HPDE6-E6E7 (cell line): ENCODE measurements around the gene FOXJ3.
A peak's percentile ranks its signal among the peaks of the same experiment; 100 is the strongest.

ENCODE experiments used
- DNase-seq: peaks from one replicate; pipeline ENCODE4 v3.0.0; 2011; ENCODE audit warnings: missing footprints; ENCODE audit errors: extremely low spot score

Gene FOXJ3

GRCh38 chr1:42189931-42190853, 144.8 kb downstream of the FOXJ3 start:
- DNase-seq = no peak

- no peak for DNase-seq
Measured at GRCh38 chr1:42186152-42186551, 148.9 kb downstream of the FOXJ3 start.

GRCh38 chr1:42184616-42185015, 150.4 kb downstream of the FOXJ3 start:
- DNase-seq = no peak

GRCh38 chr1:42183957-42184268, 151.1 kb downstream of the FOXJ3 start:
- no peak for DNase-seq

GRCh38 chr1:42183210-42183956, 151.7 kb downstream of the FOXJ3 start:
- DNase-seq = no peak

- DNase-seq = no peak
Measured at GRCh38 chr1:42181687-42182086, 153.3 kb downstream of the FOXJ3 start.

GRCh38 chr1:42179900-42180329, 155.1 kb downstream of the FOXJ3 start:
- no peak for DNase-seq

DNA sequence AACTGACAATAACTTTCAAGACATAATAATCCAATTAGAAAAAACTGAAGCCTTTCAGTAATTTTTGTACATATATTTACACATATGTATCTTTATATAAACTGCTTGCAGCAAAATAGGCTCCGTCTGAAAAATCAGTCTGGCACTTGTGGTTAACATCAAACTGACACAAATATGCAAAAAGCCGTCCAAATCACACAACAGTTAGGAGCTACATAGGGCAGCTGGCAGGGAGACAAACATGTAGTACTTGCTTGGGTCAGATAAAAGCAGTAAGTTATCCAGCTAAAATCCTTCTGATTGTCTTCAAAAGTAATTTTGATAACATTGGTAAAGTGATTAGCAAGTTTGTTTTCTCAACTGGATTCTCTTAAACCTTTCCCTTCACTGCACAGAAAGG, 155.8 kb downstream of the FOXJ3 start:
- DNase-seq = no peak

GRCh38 chr1:42178249-42178648, 156.8 kb downstream of the FOXJ3 start:
- DNase-seq = no peak

DNA sequence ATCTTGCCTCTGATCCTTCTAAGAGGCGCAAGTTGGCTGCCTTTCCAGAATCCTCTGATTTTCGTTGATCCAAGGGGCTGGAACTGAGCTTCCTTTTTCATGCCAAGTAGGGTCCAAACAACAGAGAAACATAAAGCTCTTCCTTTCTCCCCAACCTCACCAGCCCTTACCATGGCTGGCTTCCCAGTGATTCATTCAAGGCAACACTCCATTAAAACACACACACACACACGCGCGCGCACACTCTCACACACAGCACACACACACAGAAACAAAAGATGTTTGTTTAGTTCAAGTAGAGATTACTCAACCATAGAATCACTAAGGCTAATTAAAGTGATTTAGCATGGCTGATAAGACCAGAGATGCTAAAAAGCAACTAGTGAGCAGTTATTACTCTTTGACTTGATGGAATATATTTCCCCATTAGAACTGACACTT, 157.5 kb downstream of the FOXJ3 start:
- no peak for DNase-seq

GRCh38 chr1:42176902-42177519, 158.0 kb downstream of the FOXJ3 start:
- DNase-seq = no peak

- no peak for DNase-seq
Measured at GRCh38 chr1:42175314-42176054, 159.6 kb downstream of the FOXJ3 start.

DNA sequence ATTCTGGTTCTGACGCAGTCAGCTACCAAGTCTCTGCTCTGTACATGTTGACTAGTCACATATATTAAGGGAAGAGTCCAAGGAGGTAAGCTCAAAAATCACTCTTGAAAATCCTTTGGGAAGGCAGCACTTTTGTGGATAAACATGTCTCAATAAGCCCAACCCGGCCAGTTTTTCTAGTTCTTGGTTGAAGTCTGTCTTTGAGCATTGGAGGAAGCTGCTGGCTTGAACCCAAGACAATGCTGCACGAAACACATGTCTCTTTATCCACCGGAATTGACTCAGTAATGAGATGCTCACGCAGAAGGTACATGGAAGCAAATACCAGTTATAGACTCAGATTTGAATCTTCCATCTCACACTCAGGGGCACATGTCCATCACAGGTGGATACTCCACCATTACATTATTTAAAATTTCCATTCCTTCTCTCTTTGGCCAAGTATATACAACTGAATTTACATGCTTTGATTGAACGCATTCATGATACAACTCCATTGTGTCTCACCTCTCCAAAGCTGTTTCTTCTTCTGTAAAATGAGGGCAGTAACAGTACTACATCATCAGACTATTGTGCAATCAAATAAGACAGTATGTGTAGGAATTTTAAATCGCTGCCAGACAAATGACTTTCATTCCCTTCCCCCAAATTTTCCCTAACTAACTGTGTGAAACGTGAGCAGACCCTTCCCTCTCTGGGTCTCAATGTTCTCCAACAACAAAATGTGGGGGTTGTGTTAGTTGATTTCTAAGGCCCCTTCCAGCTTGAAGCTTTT, 160.9 kb downstream of the FOXJ3 start:
- peak; percentile 75 for DNase-seq

- no peak for DNase-seq
Measured at GRCh38 chr1:42173155-42173933, 161.7 kb downstream of the FOXJ3 start.

- no peak for DNase-seq
Measured at GRCh38 chr1:42172381-42173133, 162.5 kb downstream of the FOXJ3 start.

- no peak for DNase-seq
Measured at GRCh38 chr1:42171679-42172266, 163.3 kb downstream of the FOXJ3 start.

GRCh38 chr1:42170779-42171621, 164.0 kb downstream of the FOXJ3 start:
- DNase-seq = no peak

GRCh38 chr1:42168763-42169162, 166.3 kb downstream of the FOXJ3 start:
- no peak for DNase-seq
